Endothelial cell of umbilical vein (primary cell): Measurements from ENCODE around the gene ZNF280D.

ENCODE experiments used
- CTCF ChIP-seq, 2 donors: IDR thresholded peaks; 1 replicate in 1 of 2; 2 replicates in 1 of 2; pipeline ENCODE4 v1.5.1; 2011; ENCODE audit warnings: low read length in 2 of 2, mild to moderate bottlenecking in 2 of 2, moderate library complexity in 2 of 2, control low read depth in 1 of 2, inconsistent platforms in 1 of 2, low read depth in 1 of 2; ENCODE audit not compliant: insufficient read depth in 1 of 2; ENCODE audit errors: extremely low read depth in 1 of 2
- EZH2 ChIP-seq: IDR thresholded peaks from 2 replicates; pipeline ENCODE4 v1.6.1; 2012; ENCODE audit warnings: borderline replicate concordance, low read depth, mild to moderate bottlenecking, moderate library complexity, low read length, inconsistent platforms; ENCODE audit not compliant: severe bottlenecking
- FOS ChIP-seq: IDR thresholded peaks from 2 replicates; pipeline ENCODE4 v1.6.1; 2011; ENCODE audit warnings: mild to moderate bottlenecking, low read length, moderate library complexity, borderline replicate concordance; ENCODE audit not compliant: insufficient read depth
- GATA2 ChIP-seq: IDR thresholded peaks from 2 replicates; pipeline ENCODE4 v1.7.0; 2011; ENCODE audit warnings: low read depth, mild to moderate bottlenecking, moderate library complexity, mixed read lengths, low read length; ENCODE audit not compliant: insufficient read length, insufficient read depth
- JUN ChIP-seq: IDR thresholded peaks from 2 replicates; pipeline ENCODE4 v1.6.1; 2011; ENCODE audit warnings: borderline replicate concordance, low read depth; ENCODE audit not compliant: insufficient read length, insufficient read depth
- MAX ChIP-seq: IDR thresholded peaks from 2 replicates; pipeline ENCODE4 v1.6.1; 2011; ENCODE audit not compliant: insufficient read depth, insufficient read length
- MYC ChIP-seq: IDR thresholded peaks from one replicate; pipeline ENCODE4 v1.6.1; 2011; ENCODE audit warnings: mild to moderate bottlenecking, low read depth, low read length
- POLR2A ChIP-seq: IDR thresholded peaks from 2 replicates; pipeline ENCODE4 v1.6.1; 2012; ENCODE audit warnings: low read depth, mild to moderate bottlenecking, control low read depth, low read length
- POLR2AphosphoS5 ChIP-seq: IDR thresholded peaks from 2 replicates; pipeline ENCODE4 v1.6.1; 2012; ENCODE audit warnings: low read depth, mild to moderate bottlenecking, control low read depth, low read length, moderate library complexity; ENCODE audit not compliant: insufficient read depth

GRCh38 chr15:56735589-56735988, 2.3 kb upstream of the ZNF280D start:
- TF ChIP-seq CTCF (IDR thresholded peaks at IDR 0.05; ENCODE audit: extremely low read depth in 1 of 2, insufficient read depth in 1 of 2, low read depth in 1 of 2, low read length in 2 of 2), result no peak
- TF ChIP-seq MAX, result no peak
- no peak for TF ChIP-seq POLR2A
- no peak for TF ChIP-seq POLR2AphosphoS5
- TF ChIP-seq EZH2, result no peak
- no peak for TF ChIP-seq JUN
- no peak for TF ChIP-seq MYC
- no peak for TF ChIP-seq GATA2
- TF ChIP-seq FOS, result no peak
